Neural cell (in vitro differentiated cells): ENCODE data around the gene SP100. TPM values are rescaled to one million over a fixed set of nuclear protein-coding genes. Genes with fewer than 3 reads are reported as not detected.

Experiments
- H2AFZ ChIP-seq: fragments of 200-600, 300-800 bp; sonication (generic), shearing (Covaris generic); 2 replicates; pipeline ENCODE4 v1.6.0; 2014; ENCODE audit warnings: low read depth, mild to moderate bottlenecking, antibody characterized with exemption, low read length, moderate library complexity
- H3F3A ChIP-seq: fragments of 200-600 bp; shearing (Covaris generic); 2 replicates; pipeline ENCODE4 v1.6.1; 2016; ENCODE audit warnings: mild to moderate bottlenecking, moderate library complexity, mixed read lengths, antibody characterized with exemption, low read length; ENCODE audit not compliant: insufficient read depth, poor library complexity, severe bottlenecking
- H3K27ac ChIP-seq: fragments of 200-600, 300-800 bp; sonication (generic), shearing (Covaris generic); 2 replicates; pipeline ENCODE4 v1.5.1; 2014; ENCODE audit warnings: mild to moderate bottlenecking, low read length, moderate library complexity
- H3K27me3 ChIP-seq: fragments of 300-800, 200-600 bp; sonication (generic), shearing (Covaris generic); 2 replicates; pipeline ENCODE4 v1.6.0; 2014; ENCODE audit warnings: mild to moderate bottlenecking, low read depth, low read length, moderate library complexity; ENCODE audit not compliant: insufficient read depth
- H3K36me3 ChIP-seq: fragments of 300-800, 200-600 bp; sonication (generic), shearing (Covaris generic); 2 replicates; pipeline ENCODE4 v1.5.1; 2014; ENCODE audit warnings: mild to moderate bottlenecking, antibody characterized with exemption, low read length, moderate library complexity; ENCODE audit not compliant: insufficient read depth
- H3K4me2 ChIP-seq: fragments of 300-800, 200-600 bp; sonication (generic), shearing (Covaris generic); 2 replicates; pipeline ENCODE4 v1.6.0; 2014; ENCODE audit warnings: mild to moderate bottlenecking, low read length
- H3K4me3 ChIP-seq: fragments of 300-800, 200-600 bp; sonication (generic), shearing (Covaris generic); 2 replicates; pipeline ENCODE4 v1.5.1; 2014; ENCODE audit warnings: mild to moderate bottlenecking, low read length, moderate library complexity
- H3K79me2 ChIP-seq: fragments of 200-600 bp; shearing (Covaris generic); replicated peaks from 2 replicates; pipeline ENCODE4 v1.6.0; 2014; ENCODE audit warnings: mild to moderate bottlenecking, low read length, moderate library complexity; ENCODE audit not compliant: insufficient read depth
- H3K9ac ChIP-seq: fragments of 300-800, 200-600 bp; sonication (generic), shearing (Covaris generic); 2 replicates; pipeline ENCODE4 v1.6.1; 2016; ENCODE audit warnings: mild to moderate bottlenecking, low read length, mixed read lengths
- H3K9me2 ChIP-seq: fragments of 200-600 bp; shearing (Covaris generic); 2 replicates; pipeline ENCODE4 v1.6.1; 2016; ENCODE audit warnings: mild to moderate bottlenecking, low read length, mixed read lengths; ENCODE audit not compliant: insufficient read depth
- H3K9me3 ChIP-seq: fragments of 200-600, 300-800 bp; sonication (generic), shearing (Covaris generic); 2 replicates; pipeline ENCODE4 v1.6.1; 2016; ENCODE audit warnings: mild to moderate bottlenecking, mixed run types, low read length, moderate library complexity, mixed read lengths
- H4K20me1 ChIP-seq: fragments of 200-600 bp; shearing (Covaris generic); 2 replicates; pipeline ENCODE4 v1.6.1; 2016; ENCODE audit warnings: mild to moderate bottlenecking, mixed run types; ENCODE audit not compliant: insufficient read depth
- EP300 ChIP-seq: fragments of 450-650 bp; conservative IDR thresholded peaks from 2 replicates; pipeline ENCODE4 v1.6.1; 2014; ENCODE audit warnings: antibody characterized with exemption, mild to moderate bottlenecking, moderate library complexity; ENCODE audit not compliant: poor library complexity, severe bottlenecking
- EZH2 ChIP-seq: fragments of 200-600, 300-800 bp; shearing (Covaris generic), sonication (generic); IDR thresholded peaks from 2 replicates; pipeline ENCODE4 v1.6.1; 2014; ENCODE audit warnings: antibody characterized with exemption, low read length, borderline replicate concordance, mild to moderate bottlenecking; ENCODE audit not compliant: insufficient read depth, poor library complexity, severe bottlenecking
- MXI1 ChIP-seq: fragments of 450-650 bp; conservative IDR thresholded peaks from 2 replicates; pipeline ENCODE4 v1.6.1; 2014; ENCODE audit warnings: antibody characterized with exemption, mild to moderate bottlenecking; ENCODE audit not compliant: poor library complexity, severe bottlenecking
- POLR2AphosphoS5 ChIP-seq: IDR thresholded peaks from 2 replicates; pipeline ENCODE4 v1.6.1; 2012
- RAD21 ChIP-seq: fragments of 450-650 bp; conservative IDR thresholded peaks from 2 replicates; pipeline ENCODE4 v1.6.1; 2014; ENCODE audit warnings: antibody characterized with exemption, mild to moderate bottlenecking, moderate library complexity
- SMC3 ChIP-seq: fragments of 450-650 bp; conservative IDR thresholded peaks from 2 replicates; pipeline ENCODE4 v1.6.1; 2014; ENCODE audit warnings: antibody characterized with exemption, mild to moderate bottlenecking, moderate library complexity; ENCODE audit not compliant: poor library complexity
- TAF1 ChIP-seq: IDR thresholded peaks from 2 replicates; pipeline ENCODE4 v1.6.1; 2012; ENCODE audit warnings: low read depth
- polyA plus RNA-seq: library from polyadenylated mRNA; depleted of rRNA; stranded (reverse); fragments of >200 nt; gene quantifications from 2 replicates; pipeline ENCODE4 v1.2.3, GENCODE V29; 2014
- TF ChIP-seq, protein P1 (sequence below): IDR thresholded peaks from 2 replicates; pipeline ENCODE4 v1.6.1; 2012; ENCODE audit warnings: borderline replicate concordance
- TF ChIP-seq, protein P2 (sequence below): fragments of 450-650 bp; IDR thresholded peaks from 2 replicates; pipeline ENCODE4 v1.5.1; 2014; ENCODE audit warnings: antibody characterized with exemption, mild to moderate bottlenecking, moderate library complexity; ENCODE audit not compliant: poor library complexity, severe bottlenecking

The SP100 gene
- polyA plus RNA-seq, 1 donor from 2014 or later = not detected

GRCh38 chr2:230577114-230577513 is 161.1 kb downstream of the SP100 start:
- no peak overlapping the region for H3K27ac ChIP-seq
- H2AFZ ChIP-seq = no peak overlapping the region
- TF ChIP-seq RAD21 = no peak
- TF ChIP-seq, protein P1, sequence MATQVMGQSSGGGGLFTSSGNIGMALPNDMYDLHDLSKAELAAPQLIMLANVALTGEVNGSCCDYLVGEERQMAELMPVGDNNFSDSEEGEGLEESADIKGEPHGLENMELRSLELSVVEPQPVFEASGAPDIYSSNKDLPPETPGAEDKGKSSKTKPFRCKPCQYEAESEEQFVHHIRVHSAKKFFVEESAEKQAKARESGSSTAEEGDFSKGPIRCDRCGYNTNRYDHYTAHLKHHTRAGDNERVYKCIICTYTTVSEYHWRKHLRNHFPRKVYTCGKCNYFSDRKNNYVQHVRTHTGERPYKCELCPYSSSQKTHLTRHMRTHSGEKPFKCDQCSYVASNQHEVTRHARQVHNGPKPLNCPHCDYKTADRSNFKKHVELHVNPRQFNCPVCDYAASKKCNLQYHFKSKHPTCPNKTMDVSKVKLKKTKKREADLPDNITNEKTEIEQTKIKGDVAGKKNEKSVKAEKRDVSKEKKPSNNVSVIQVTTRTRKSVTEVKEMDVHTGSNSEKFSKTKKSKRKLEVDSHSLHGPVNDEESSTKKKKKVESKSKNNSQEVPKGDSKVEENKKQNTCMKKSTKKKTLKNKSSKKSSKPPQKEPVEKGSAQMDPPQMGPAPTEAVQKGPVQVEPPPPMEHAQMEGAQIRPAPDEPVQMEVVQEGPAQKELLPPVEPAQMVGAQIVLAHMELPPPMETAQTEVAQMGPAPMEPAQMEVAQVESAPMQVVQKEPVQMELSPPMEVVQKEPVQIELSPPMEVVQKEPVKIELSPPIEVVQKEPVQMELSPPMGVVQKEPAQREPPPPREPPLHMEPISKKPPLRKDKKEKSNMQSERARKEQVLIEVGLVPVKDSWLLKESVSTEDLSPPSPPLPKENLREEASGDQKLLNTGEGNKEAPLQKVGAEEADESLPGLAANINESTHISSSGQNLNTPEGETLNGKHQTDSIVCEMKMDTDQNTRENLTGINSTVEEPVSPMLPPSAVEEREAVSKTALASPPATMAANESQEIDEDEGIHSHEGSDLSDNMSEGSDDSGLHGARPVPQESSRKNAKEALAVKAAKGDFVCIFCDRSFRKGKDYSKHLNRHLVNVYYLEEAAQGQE = no peak
- TF ChIP-seq MXI1 = no peak
- no peak for TF ChIP-seq TAF1
- no peak for TF ChIP-seq EP300
- no peak for TF ChIP-seq SMC3
- TF ChIP-seq, protein P2, sequence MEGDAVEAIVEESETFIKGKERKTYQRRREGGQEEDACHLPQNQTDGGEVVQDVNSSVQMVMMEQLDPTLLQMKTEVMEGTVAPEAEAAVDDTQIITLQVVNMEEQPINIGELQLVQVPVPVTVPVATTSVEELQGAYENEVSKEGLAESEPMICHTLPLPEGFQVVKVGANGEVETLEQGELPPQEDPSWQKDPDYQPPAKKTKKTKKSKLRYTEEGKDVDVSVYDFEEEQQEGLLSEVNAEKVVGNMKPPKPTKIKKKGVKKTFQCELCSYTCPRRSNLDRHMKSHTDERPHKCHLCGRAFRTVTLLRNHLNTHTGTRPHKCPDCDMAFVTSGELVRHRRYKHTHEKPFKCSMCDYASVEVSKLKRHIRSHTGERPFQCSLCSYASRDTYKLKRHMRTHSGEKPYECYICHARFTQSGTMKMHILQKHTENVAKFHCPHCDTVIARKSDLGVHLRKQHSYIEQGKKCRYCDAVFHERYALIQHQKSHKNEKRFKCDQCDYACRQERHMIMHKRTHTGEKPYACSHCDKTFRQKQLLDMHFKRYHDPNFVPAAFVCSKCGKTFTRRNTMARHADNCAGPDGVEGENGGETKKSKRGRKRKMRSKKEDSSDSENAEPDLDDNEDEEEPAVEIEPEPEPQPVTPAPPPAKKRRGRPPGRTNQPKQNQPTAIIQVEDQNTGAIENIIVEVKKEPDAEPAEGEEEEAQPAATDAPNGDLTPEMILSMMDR = no peak
- TF ChIP-seq EZH2 = no peak
- no peak for TF ChIP-seq POLR2AphosphoS5
- no peak overlapping the region for H3K4me3 ChIP-seq
- H4K20me1 ChIP-seq = no peaks in the 10 kb centered on the region
- H3K9ac ChIP-seq = no peak overlapping the region
- H3K36me3 ChIP-seq = no peaks in the 10 kb centered on the region
- H3K4me2 ChIP-seq = no peak overlapping the region
- H3K9me3 ChIP-seq = no peaks in the 10 kb centered on the region
- H3K27me3 ChIP-seq = no peaks in the 10 kb centered on the region
- no peaks in the 10 kb centered on the region for H3K9me2 ChIP-seq
- no peaks in the 10 kb centered on the region for H3K79me2 ChIP-seq
- H3F3A ChIP-seq = no peaks in the 10 kb centered on the region

- no peak overlapping the region for H3K4me3 ChIP-seq
- H3K79me2 ChIP-seq = no peaks in the 10 kb centered on the region
- H3K4me2 ChIP-seq = no peak overlapping the region
- H3F3A ChIP-seq = no peaks in the 10 kb centered on the region
- no peaks in the 10 kb centered on the region for H3K9me2 ChIP-seq
- TF ChIP-seq RAD21 (no peak), POLR2AphosphoS5 (no peak), TAF1 (no peak), SMC3 (no peak), EZH2 (no peak), MXI1 (no peak), EP300 (no peak)
- TF ChIP-seq, protein P2 = no peak
- TF ChIP-seq, protein P1 = no peak
- no peaks in the 10 kb centered on the region for H3K9me3 ChIP-seq
- no peaks in the 10 kb centered on the region for H4K20me1 ChIP-seq
- no peak overlapping the region for H2AFZ ChIP-seq
- H3K27me3 ChIP-seq = no peaks in the 10 kb centered on the region
- H3K36me3 ChIP-seq = no peaks in the 10 kb centered on the region
- H3K9ac ChIP-seq = no peak overlapping the region
- no peak overlapping the region for H3K27ac ChIP-seq
Measured at GRCh38 chr2:230578106-230578505, 162.1 kb downstream of the SP100 start.
